CD4-positive, alpha-beta T cell treated with Interleukin-15 for 1 hour (primary cell): ENCODE measurements around the gene VPS18.

Experiments used
- DNase-seq: peaks from one replicate; pipeline ENCODE4 v3.0.0-alpha.2; 2020

Gene VPS18

DNA sequence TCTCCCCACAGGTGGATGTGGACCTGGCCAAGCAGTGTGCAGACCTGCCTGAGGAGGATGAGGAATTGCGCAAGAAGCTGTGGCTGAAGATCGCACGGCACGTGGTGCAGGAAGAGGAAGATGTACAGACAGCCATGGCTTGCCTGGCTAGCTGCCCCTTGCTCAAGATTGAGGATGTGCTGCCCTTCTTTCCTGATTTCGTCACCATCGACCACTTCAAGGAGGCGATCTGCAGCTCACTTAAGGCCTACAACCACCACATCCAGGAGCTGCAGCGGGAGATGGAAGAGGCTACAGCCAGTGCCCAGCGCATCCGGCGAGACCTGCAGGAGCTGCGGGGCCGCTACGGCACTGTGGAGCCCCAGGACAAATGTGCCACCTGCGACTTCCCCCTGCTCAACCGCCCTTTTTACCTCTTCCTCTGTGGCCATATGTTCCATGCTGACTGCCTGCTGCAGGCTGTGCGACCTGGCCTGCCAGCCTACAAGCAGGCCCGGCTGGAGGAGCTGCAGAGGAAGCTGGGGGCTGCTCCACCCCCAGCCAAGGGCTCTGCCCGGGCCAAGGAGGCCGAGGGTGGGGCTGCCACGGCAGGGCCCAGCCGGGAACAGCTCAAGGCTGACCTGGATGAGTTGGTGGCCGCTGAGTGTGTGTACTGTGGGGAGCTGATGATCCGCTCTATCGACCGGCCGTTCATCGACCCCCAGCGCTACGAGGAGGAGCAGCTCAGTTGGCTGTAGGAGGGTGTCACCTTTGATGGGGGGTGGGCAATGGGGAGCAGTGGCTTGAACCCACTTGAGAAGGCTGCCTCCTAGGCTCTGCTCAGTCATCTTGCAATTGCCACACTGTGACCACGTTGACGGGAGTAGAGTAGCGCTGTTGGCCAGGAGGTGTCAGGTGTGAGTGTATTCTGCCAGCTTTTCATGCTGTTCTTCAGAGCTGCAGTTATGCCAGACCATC lies 8.6 kb downstream of the VPS18 start:
- peak; percentile 67 for DNase-seq

DNA sequence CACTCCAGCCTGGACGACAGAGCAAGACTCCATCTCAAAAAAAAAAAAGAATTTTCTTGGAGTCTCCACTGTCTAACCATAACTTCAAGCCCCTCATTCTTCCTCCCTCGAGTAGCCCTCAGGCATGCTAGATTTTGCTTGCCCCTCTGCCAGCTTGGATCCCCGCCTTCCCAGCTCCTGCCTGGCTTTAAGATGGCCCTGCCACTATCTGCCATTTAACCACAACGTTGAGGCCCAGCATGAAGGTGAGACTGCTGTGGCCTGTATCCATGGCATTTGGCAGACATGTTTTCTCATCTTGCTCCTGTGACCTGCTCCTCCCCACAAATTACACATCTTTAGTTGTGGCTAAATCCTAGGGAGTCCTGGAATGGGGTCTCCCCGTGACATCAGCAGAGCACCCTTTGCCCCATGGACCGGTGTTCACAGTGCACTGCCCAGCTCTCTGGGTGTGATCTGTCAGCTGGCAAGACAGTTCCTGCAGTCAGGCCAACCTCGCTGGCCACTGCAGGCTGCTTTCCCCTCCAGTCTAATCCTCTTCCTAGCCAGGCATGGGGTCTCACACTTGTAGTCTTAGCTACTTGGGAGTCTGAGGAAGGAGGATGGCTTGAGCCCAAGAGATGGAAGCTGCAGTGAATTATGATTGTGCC lies 10.4 kb downstream of the VPS18 start:
- DNase-seq: no peak

DNA sequence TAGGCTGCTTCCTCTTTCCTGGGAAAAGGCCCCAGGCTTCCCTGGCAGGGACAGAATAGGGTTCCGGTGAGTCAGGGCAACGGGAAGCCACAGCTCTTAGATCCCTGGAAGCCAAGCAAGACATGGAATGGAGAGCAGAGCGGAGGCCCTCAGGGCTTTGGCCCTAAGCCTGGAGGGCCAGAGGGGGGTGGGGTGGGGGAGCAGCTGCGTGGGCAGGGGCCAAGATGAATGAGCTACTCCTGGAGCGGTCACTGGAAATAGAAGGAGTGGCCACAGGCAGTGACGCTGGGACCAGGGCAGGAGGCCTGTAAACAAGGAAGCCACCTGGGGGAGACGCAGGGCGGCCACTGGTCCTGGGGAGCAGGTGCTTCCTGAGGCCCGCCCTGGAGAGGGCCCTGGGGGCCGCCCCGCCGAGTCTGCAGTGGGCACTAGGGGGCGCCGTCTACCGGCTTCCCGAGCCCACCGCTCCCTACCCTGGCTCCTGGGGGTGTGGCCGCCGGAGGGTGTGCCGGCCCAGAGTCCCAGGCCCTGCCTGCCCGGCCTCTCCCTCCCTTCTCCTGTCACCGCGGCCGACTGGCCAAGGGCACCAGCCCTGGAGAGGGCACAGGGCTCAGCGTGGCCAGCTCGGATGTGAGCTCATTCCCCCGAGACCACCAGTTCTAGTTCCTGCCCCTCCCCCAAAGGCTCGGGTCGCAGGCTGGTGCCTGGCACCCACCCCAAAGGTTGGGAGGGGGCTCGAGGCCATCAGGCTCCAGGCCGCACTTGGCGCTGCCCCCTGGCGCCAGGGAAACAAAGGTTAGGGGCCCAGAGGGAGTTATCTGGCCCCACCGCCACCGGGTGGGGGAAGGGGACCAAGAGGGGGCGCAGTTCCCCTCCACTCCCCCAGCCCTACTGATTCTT lies 12.1 kb downstream of the VPS18 start:
- peak; percentile 83 for DNase-seq

DNA sequence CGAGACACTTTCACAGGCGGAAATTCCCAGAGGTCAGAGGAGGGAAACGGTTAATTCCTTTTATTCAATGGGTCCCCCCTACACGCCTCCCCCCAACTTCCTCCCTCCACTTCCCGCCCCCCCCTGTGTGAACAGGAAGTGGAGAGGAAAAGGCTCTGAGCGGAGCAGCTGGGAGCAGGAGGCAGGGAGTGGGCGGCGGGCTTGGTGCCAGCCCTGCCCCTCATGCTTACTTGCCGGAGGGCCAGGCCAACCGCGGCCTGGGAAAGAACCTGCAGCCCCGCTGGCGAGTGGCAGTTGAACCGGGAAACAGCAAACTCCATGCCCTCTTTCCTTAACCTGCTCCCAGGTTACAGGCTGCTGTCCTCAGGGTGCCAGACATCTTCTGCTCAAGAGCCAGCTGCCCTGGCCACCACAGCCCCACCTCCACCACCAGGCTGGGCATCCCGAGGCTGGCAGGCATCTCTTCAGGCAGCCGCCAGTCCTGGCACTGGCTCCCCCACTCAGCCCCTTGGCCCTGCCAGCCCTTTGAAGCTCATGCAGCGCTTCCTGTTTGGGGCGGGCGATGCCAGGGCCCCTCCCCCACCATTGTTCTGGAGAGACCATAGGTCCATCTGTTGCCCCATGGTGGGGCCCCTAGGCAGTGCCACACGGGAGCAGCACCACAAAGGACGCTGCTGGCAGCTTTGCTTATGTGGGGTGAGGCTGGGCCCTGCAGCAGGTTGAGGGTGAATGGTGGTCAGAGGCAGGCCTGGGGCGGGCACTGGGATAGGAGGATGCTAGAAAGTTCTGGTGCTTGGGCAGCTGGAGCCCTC lies 12.9 kb downstream of the VPS18 start:
- DNase-seq: peak; percentile 70

DNA sequence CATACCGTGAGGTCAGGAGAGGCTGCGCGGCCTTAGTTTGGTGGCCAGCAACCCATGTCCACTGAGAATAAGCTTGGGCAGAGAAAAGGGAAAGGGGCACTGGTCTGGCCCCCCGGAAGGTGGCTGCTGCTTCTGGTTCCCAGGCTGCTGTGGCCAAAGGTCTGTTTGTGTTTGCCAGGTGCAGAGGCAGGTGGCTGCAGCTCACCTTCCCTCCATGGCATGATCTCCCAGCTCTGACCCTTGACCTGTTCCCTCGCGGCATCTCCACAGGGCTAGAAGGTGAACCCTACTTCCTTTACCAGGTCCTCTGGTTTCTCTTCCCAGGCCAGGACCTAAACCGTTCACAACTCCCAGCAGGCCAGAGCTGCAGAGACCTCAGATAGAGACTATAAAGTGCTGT lies 13.8 kb downstream of the VPS18 start:
- DNase-seq: no peak

DNA sequence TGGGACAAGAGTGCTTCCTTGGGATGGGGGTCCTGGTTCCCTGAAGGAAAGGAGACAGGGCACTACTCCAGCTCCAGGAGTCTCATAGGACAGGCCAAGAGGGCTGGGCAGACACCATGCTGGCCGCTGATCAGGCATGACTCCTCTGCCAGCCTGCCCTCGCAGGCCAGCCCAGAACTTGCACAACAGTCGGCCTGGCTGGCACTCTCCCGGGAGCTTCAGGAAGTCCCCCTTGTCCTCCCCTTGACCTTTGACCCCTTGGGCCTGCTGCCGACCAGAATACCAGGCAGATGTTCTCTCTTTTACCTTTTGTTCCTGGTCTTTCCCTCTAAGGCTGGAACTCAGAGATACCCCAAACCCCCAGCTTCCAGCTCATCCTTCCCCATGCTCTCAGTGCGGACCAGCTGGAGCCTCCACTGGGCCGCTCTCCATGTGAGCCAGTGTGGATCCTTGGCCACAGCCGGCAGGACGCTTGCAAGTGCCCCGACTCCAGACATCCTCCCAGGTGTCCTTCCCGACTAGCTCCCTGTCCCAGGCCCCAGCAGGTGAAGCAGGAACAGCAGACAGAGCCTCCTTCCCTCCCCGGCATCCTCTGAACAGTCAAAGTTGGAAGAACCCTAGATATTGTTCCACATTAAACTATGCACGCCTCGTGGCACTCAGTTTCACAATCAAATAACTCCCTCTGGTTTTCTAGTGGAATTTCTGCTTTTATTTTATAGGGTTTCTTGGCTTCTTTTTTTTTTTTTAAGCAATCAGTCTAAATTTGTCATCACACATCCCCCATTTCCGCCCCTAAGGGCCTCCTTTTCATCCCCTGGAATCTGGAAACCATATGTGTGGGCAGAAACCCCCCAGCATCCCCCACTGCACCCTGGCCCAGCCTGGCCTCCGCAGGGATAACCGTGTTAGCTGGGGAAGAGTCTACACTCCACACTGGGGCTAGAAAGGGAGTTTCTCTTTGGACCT lies 15.7 kb downstream of the VPS18 start:
- DNase-seq: peak; percentile 46

DNA sequence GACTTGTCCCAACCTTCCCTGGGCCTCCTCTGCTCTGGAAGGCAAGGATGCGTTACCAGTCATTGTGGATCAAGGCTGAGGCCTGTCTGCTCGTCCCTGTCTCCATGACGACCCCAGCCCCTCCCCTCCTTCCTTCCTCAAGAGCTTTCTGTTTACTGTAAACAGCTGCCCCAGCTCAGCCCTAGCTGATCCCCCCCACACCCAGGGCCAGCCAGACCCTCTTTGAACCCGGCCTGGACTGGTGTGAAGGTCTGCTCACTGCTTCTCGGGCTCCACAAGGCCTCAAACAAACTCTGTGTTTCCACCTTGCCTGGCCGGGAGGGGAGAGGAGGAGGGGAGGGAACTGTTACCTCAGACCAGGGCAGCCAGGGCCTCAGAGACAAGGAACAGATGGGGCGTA lies 16.9 kb downstream of the VPS18 start:
- no peak for DNase-seq

DNA sequence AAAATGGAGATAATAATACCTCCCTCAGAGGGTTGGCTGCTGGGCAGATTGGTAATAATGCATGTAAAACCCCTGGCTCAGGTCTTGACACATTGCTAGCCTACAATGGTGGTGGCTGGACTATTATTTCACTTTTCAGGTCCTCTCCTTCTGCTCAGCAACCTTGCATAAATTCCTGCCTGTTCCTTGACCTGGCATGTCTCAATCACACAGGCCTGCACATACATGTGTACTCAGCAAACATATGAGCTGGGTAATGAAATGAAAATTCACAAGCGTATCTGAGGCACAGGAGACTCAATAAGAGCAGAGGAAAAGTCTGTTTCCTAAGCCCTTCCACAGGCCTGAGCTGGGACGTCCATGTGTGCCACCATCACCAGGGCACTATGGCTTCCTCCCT lies 17.4 kb downstream of the VPS18 start:
- DNase-seq: no peak

DNA sequence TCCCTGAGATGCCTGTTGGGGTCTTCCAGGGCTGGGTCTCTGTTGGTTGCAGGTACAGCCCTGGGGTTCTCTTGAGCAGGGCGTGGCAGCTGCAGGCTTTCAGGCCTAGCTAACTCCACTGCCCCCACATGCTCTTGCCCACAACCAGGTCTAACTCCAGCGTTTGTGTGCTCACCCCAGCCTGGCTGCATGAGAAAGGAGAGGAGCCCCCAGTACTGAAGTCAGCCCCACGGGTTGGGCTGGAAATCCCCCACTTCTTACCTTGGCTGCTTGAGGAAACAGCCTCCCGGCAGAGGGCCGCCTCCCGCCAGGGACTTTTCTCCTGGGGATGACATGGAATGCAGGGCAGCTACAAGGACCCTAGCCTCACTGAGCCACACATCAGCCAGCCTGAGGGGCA lies 18.2 kb downstream of the VPS18 start:
- DNase-seq: no peak

DNA sequence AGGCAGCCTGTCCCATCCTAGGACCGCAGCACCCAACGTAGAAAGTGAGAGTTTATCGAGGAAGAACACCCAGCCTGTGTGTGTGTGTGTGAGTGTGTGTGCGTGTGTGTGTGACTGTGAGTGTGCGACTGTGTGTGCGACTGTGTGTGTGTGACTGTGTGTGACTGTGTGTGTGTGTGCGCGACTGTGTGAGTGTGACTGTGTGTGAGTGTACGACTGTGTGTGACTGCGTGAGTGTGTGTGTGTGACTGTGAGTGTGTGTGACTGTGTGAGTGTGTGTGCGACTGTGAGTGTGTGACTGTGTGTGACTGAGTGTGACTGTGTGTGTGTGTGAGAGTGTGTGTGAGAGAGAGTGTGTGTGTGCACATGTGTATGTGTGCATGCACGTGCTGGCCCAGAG lies 19.8 kb downstream of the VPS18 start:
- no peak for DNase-seq

DNA sequence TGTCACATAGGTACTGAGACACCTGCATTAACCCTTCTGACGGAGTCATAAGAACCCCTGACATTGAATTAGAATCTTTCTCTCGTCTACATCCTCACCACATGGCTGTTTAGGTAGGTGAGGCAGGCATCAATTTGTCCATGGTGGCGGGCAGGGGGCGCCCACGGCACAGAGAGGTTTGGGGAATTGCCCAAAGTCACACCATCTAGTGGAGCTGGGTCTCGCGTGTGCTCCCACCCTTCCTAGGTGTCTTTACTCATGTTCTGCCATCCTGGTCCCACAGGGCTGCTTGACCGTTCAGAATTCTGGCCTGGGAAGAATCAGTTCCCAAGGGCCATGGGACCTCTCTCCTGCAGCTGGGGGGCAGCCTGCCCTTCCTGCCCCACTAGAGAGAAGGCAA lies 20.2 kb downstream of the VPS18 start:
- DNase-seq: no peak

DNA sequence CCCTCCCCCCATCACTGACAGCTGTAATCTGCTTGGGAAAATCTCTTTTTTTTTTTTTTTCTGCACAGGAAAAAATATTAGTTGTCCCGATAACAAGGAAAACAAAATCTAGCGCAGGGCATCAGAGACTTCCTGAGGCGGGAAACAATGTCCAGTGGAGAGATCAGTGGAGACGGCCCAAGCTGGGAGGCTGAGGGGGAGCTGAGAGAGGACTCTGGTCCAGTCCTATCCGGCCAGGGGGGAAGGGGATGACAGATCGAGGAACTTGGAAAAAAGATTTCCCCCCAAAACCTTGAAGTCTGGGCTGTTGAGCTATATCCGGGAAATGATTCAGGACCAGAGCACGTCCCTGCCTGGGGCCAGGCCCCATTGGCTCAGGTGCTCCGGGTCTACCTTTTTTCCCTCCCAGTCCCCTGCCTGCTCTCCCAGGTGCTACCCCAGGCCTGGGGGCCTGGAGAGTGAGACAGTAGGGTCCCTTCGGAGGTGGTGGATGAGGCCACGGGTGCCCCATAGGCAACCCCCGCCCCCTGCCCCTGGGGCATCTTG lies 20.9 kb downstream of the VPS18 start:
- no peak for DNase-seq

DNA sequence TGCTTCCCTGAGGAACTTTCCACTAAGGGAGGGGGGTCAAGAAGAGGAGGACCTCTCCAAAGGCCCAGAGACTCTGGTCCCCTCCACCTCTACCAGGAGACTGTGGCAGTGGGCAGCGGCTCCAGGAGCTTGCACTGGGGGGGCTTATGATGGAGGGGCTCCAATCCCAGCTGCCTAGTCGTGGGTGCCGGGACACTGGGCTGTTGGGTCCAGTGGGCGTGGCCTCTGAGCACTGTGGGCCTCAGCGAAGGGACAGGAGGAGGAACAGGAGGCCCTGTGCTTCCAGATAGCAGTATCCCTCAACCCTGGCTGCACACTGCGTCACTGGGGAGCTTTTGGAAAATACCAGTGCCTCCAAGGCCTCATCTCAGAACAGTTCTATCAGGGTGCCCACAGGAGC lies 21.4 kb downstream of the VPS18 start:
- DNase-seq: no peak

DNA sequence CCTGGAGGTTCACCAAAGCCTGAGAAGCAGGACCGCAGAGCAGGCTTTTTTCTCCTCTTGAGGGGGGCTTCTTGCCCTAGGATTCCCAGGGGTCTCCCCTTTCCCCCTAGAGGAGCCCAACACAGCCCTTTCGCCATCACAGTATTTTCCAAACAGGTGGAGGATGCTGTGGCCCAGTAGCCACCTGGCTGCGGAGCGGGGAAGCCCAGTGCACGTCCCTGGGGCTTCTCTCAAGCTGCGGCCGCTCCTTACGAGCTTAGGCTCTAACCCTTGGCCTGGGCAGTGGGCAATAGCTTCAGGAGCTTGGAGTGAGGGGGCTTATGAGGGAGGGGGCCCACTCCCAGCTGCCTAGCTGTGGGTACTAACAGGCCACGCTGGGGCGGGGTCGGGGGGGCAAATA lies 23.3 kb downstream of the VPS18 start:
- no peak for DNase-seq

DNA sequence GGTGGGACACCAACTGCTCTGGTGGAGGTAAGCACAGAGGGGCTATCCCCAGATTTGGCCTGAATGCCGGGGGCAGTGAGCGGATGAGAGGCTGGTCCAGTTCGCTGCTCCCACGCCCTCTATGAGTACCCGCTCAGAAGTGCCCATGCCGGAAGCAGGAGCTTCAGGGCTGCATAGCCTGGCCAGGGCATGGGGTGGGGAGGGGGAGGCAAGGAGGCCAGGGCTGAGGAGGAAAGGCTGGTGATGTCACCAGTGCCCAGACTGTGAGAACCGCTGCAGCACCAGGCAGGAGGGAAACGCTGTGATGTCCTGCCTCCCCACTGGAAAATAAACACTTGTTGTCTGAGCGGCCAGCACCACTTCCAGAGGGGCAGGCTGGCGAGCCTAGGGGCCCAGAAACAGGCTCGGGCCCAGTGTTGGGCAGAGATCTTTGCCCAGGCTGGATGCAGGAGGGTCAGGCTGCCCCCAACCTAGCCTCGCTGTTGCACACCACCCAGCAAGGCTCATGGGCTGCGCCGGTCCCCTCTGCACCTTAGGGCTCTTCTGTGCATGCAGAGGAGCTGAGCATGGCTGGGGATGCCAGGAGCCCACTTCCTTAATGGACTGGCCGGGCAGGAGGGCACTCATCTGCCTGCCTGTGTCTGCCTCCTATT lies 24.0 kb downstream of the VPS18 start:
- no peak for DNase-seq

DNA sequence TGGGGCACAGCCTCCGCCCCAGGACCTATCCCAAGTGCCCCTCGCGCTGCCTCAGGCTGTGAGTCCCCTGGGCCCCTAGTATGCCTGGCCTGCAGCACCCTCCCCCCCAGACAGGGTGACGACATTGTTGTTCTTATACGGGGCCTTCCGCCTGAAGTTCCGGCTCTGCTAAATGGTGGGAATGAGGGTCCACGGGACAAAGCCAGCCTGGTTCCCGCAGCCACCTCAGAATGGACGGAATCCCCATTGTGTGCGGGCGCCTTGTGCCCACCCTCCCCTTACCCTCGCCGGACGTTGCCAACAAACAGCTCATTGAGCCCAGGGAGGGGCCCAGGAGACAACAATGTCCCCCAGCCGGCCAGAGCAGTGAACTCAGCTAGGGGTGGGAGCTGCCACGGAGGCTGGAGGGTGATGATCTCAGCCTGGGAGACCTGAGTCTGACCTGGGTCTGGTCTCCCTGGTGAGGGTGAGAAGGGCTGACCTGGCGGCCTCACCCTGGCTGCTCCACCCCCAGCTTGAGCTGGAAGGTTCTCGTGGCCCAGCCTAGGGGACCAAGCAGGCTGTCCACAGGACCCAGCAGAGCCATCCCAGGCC lies 24.6 kb downstream of the VPS18 start:
- no peak for DNase-seq

DNA sequence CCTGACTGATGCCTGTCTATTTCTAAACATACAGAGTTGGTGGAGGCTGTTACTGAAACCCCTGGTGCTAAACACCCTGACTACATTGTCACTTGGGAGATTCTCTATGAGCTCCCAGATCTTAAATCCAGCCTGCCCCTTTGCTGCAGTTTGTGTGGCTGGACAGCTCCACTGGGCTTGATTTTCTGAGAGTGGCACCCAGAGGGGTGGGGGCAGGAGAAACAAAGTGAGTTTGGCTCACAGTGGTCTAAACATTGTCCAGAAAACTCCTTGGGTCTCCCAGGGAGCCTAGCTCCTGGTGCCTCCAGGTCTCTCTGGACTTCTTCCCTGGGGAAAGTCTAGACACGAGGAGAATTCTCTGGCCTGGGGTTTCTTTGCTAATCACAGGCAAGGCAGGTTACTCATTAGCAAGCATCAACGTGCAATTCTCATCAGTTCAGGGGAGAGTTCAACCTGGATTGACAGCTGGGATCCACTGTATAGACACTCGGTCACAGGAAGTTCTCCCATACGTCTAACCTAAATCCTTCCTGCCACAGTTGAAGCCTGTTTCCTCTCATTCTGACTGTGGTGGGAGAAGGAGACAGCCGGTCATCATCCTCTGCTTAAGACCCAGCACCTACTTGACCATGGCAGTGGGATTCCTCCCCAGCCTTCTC lies 27.8 kb downstream of the VPS18 start:
- DNase-seq: no peak

DNA sequence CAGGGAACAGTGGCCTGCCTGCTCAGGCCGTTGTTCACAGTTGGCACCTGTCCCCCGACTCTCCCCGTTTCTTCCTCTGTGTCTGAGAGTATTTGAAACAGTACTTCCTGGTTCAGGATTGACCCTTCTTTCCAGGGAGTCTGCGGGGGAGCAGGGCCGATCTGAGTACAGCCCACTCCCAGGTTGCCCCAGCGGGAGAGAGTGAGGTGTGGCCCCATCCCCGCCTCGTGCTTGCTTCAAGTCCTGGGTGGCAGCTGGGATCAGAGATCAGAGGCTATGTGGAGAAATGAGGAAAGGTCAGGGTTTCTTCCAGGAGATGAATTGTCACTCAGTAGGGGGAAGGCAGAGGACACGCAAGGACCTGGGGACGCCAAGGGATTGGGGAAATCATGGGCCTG lies 28.4 kb downstream of the VPS18 start:
- no peak for DNase-seq

DNA sequence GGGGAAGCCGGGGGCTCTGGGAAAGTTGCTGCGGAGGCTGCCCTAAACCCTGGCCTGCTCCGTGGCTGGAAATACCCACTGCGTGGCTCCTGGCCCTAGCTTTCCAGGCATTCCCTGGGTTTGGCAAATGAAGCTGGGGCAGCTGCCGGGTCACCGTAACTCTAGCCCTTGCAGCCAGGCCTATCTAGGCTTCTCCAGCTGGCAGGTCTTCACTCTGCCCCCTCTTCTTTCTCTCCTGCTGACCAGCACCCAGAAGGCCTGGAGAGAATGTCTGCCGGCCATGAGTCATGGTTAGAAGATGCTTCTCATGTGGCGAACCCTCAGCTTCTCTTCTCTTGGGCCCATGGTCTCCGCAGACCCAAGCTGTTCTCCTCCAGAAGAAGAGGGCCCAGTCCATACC lies 29.3 kb downstream of the VPS18 start:
- no peak for DNase-seq

DNA sequence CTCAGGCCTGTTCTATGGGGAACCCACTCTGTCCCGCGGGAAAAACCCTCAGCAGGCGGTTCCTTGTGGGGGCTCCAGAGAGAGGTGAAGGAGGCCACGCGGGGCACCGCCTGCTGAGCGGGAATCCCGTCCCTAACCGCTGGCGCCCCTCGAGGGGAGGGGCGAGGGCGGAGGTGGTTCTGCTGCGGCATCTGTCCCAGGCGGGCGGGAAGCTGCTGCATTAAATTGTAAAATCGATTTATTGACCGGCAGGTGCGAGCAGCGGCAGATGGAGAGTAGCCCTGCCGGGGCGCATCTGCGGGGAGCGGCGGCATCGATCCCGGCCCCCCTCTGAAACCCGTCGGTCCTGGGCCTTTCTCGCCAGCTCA lies 31.2 kb downstream of the VPS18 start:
- DNase-seq: no peak
